Left kidney (tissue), 2 donors: ENCODE data around the gene LRRC4C. TPM values are rescaled to one million over a fixed set of nuclear protein-coding genes. Genes with fewer than 3 reads are reported as not detected.
A peak's percentile ranks its signal among the peaks of the same experiment; 100 is the strongest.
"Not testable (repeated sequence)": the region's sequence is repeated elsewhere in the genome, so short reads cannot be mapped to it uniquely, and the experiment has no call there.

Experiments
- DNase-seq: peaks from one replicate; pipeline ENCODE4 v3.0.0-alpha.2; 2013
- polyA plus RNA-seq: library from polyadenylated mRNA; unstranded; fragments of 120-200 nt; gene quantifications from one replicate; pipeline ENCODE4 v1.2.1, GENCODE V29; 2013; ENCODE audit not compliant: insufficient read length

Gene LRRC4C
- polyA plus RNA-seq, 1 donor: 17.0 TPM

GRCh38 chr11:40867991-40868632 lies 591.3 kb downstream of the LRRC4C start:
- DNase-seq: peak; percentile 6

GRCh38 chr11:40857754-40858153 lies 601.7 kb downstream of the LRRC4C start:
- DNase-seq: not testable (repeated sequence)

- DNase-seq: no peak
Measured at GRCh38 chr11:40842750-40843339, 616.6 kb downstream of the LRRC4C start.

GRCh38 chr11:40841231-40841630 lies 618.2 kb downstream of the LRRC4C start:
- no peak for DNase-seq

GRCh38 chr11:40838181-40838683 lies 621.2 kb downstream of the LRRC4C start:
- DNase-seq: no peak

GRCh38 chr11:40827116-40827515 lies 632.3 kb downstream of the LRRC4C start:
- no peak for DNase-seq

- no peak for DNase-seq
Measured at GRCh38 chr11:40826601-40827000, 632.9 kb downstream of the LRRC4C start.

- no peak for DNase-seq
Measured at GRCh38 chr11:40825201-40825834, 634.1 kb downstream of the LRRC4C start.

GRCh38 chr11:40819230-40819629 lies 640.2 kb downstream of the LRRC4C start:
- no peak for DNase-seq

GRCh38 chr11:40816976-40817375 lies 642.5 kb downstream of the LRRC4C start:
- no peak for DNase-seq

GRCh38 chr11:40797981-40798380 lies 661.5 kb downstream of the LRRC4C start:
- DNase-seq: no peak

GRCh38 chr11:40787224-40787623 lies 672.2 kb downstream of the LRRC4C start:
- DNase-seq: no peak

GRCh38 chr11:40763046-40763445 lies 696.4 kb downstream of the LRRC4C start:
- DNase-seq: no peak

GRCh38 chr11:40759341-40759740 lies 700.1 kb downstream of the LRRC4C start:
- DNase-seq: no peak

GRCh38 chr11:40754297-40754696 lies 705.2 kb downstream of the LRRC4C start:
- DNase-seq: no peak

GRCh38 chr11:40746282-40746681 lies 713.2 kb downstream of the LRRC4C start:
- no peak for DNase-seq

- no peak for DNase-seq
Measured at GRCh38 chr11:40732132-40732531, 727.3 kb downstream of the LRRC4C start.

- DNase-seq: peak; percentile 14
Measured at GRCh38 chr11:40722179-40722795, 737.2 kb downstream of the LRRC4C start.

- DNase-seq: no peak
Measured at GRCh38 chr11:40716344-40717130, 742.9 kb downstream of the LRRC4C start.

- no peak for DNase-seq
Measured at GRCh38 chr11:40713083-40713482, 746.4 kb downstream of the LRRC4C start.

GRCh38 chr11:40701027-40701426 lies 758.4 kb downstream of the LRRC4C start:
- no peak for DNase-seq

- no peak for DNase-seq
Measured at GRCh38 chr11:40689823-40690222, 769.6 kb downstream of the LRRC4C start.
